OCI-LY7 (cell line): Measurements from ENCODE around the gene ADAM11. TPM values are rescaled to one million over a fixed set of nuclear protein-coding genes. Genes with fewer than 3 reads are reported as not detected.
A peak's percentile ranks its signal among the peaks of the same experiment; 100 is the strongest.

Experiments
- BruUV-seq: library from RNA; stranded (reverse); fragments of 400-500 nt; replicated peaks from 2 replicates; lab custom pipeline; 2021; lab: Mats Ljungman, UMichigan
- CTCF ChIA-PET: fragments of 300-600 bp; sonication (Branson Sonifier 250); formaldehyde crosslinking; loops from one replicate; lab custom pipeline; 2022; ENCODE audit warnings: antibody characterized with exemption; ENCODE audit not compliant: unreplicated experiment; lab: Charles Lee
- POLR2A ChIA-PET: fragments of 300-600 bp; sonication (Branson Sonifier 250); formaldehyde crosslinking; loops from one replicate; lab custom pipeline; 2022; ENCODE audit warnings: antibody characterized with exemption; lab: Charles Lee
- DNase-seq: peaks from one replicate; pipeline ENCODE4 v3.0.0-alpha.2; 2015; ENCODE audit warnings: low spot score
- H2AFZ ChIP-seq: fragments of 200-600 bp; sonication (generic), shearing (Covaris generic); 2 replicates; pipeline ENCODE4 v1.6.1; 2014; ENCODE audit warnings: mild to moderate bottlenecking, antibody characterized with exemption, low read length, moderate library complexity
- H3K27ac ChIP-seq: fragments of 200-600 bp; sonication (generic); 2 replicates; pipeline ENCODE4 v1.5.1; 2014; ENCODE audit warnings: mixed run types, low read depth, mild to moderate bottlenecking, moderate library complexity, low read length, inconsistent platforms; ENCODE audit not compliant: poor library complexity, severe bottlenecking
- H3K36me3 ChIP-seq: fragments of 200-600 bp; sonication (generic); 2 replicates; pipeline ENCODE4 v1.6.1; 2014; ENCODE audit warnings: mild to moderate bottlenecking, antibody characterized with exemption, low read length, moderate library complexity, mixed read lengths; ENCODE audit not compliant: insufficient read depth
- H3K4me1 ChIP-seq: fragments of 200-600 bp; sonication (generic); 2 replicates; pipeline ENCODE4 v1.5.1; 2014; ENCODE audit warnings: mild to moderate bottlenecking, low read length; ENCODE audit not compliant: insufficient read depth, poor library complexity, severe bottlenecking
- H3K4me2 ChIP-seq: fragments of 200-600 bp; sonication (generic); 2 replicates; pipeline ENCODE4 v1.6.1; 2014; ENCODE audit warnings: mild to moderate bottlenecking, low read length
- H3K4me3 ChIP-seq: fragments of 200-600 bp; sonication (generic); 2 replicates; pipeline ENCODE4 v1.5.1; 2014; ENCODE audit warnings: mild to moderate bottlenecking, low read depth, low read length; ENCODE audit not compliant: poor library complexity, severe bottlenecking
- H3K79me2 ChIP-seq: fragments of 200-600 bp; sonication (generic); 2 replicates; pipeline ENCODE4 v1.6.1; 2016; ENCODE audit warnings: low read depth, mild to moderate bottlenecking, low read length, moderate library complexity, mixed read lengths; ENCODE audit not compliant: insufficient read depth
- H3K9me2 ChIP-seq: fragments of 200-600 bp; sonication (generic); 2 replicates; pipeline ENCODE4 v1.6.1; 2016; ENCODE audit warnings: mild to moderate bottlenecking, low read length, mixed read lengths; ENCODE audit not compliant: insufficient read depth
- H3K9me3 ChIP-seq: fragments of 200-600 bp; sonication (generic); 2 replicates; pipeline ENCODE4 v1.6.1; 2014; ENCODE audit warnings: mild to moderate bottlenecking, mixed run types, low read length, mixed read lengths
- H4K20me1 ChIP-seq: fragments of 200-600 bp; sonication (generic); 2 replicates; pipeline ENCODE4 v1.6.1; 2014; ENCODE audit warnings: mild to moderate bottlenecking, antibody characterized with exemption, low read length, moderate library complexity, mixed read lengths; ENCODE audit not compliant: insufficient read depth
- CTCF ChIP-seq: fragments of 200-600 bp; sonication (generic); conservative IDR thresholded peaks from 2 replicates; pipeline ENCODE4 v1.5.1; 2014; ENCODE audit warnings: mild to moderate bottlenecking, antibody characterized with exemption, low read length, moderate library complexity, mixed read lengths
- EZH2phosphoT487 ChIP-seq: fragments of 200-600 bp; sonication (generic); IDR thresholded peaks from 2 replicates; pipeline ENCODE4 v1.6.1; 2018; ENCODE audit warnings: low read depth, borderline replicate concordance, mild to moderate bottlenecking, mixed run types, antibody characterized with exemption, low read length, moderate library complexity, mixed read lengths
- intact Hi-C: fragments of 100-400 bp; cut with micrococcal nuclease; formaldehyde crosslinking; loops from one replicate; pipeline ENCODE4 v1.10.0; 2022; ENCODE audit not compliant: unreplicated experiment
- total RNA-seq, 2 experiments: library from RNA; depleted of rRNA in 1 of 2; stranded (reverse); fragments of >200 nt in 1 of 2; shearing (Covaris generic) in 1 of 2; gene quantifications; 2 replicates each; pipeline ENCODE4 v1.2.3, GENCODE V29; 2014 to 2022

The ADAM11 gene
- total RNA-seq, 2 experiments from 2014 or later, result 1.1 to 3.3 TPM

- H3K4me3 ChIP-seq, result no peak overlapping the region
- ChIA-PET POLR2A (no interaction called here), CTCF (no interaction called here)
- H3K79me2 ChIP-seq, result no peaks in the 10 kb centered on the region
- intact Hi-C loops, result no loop called here
- BruUV-seq, result no TSS peak
- TF ChIP-seq CTCF, result no peak
- no peak for TF ChIP-seq EZH2phosphoT487
- no peaks in the 10 kb centered on the region for H3K9me3 ChIP-seq
- no peaks in the 10 kb centered on the region for H3K9me2 ChIP-seq
- no peaks in the 10 kb centered on the region for H3K36me3 ChIP-seq
- no peaks in the 10 kb centered on the region for H3K4me1 ChIP-seq
- no peak for DNase-seq
- H3K27ac ChIP-seq, result no peak overlapping the region
- H4K20me1 ChIP-seq, result no peaks in the 10 kb centered on the region
- H2AFZ ChIP-seq, result no peak overlapping the region
- no peak overlapping the region for H3K4me2 ChIP-seq
Measured at GRCh38 chr17:44766409-44767038, 7.7 kb downstream of the ADAM11 start.

- Histone ChIP-seq H3K9me2 (no peaks in the 10 kb centered on the region), H2AFZ (no peak overlapping the region), H3K4me3 (no peak overlapping the region), H3K36me3 (no peaks in the 10 kb centered on the region), H3K9me3 (no peaks in the 10 kb centered on the region), H3K4me2 (no peak overlapping the region), H4K20me1 (no peaks in the 10 kb centered on the region), H3K27ac (no peak overlapping the region), H3K79me2 (no peaks in the 10 kb centered on the region), H3K4me1 (no peaks in the 10 kb centered on the region)
- intact Hi-C loops, result no loop called here
- no TSS peak for BruUV-seq
- POLR2A ChIA-PET, result interaction anchor here (0.7 kb wide), 1 partner anchor 109 kb away, joined by 4 read pairs; no protein-coding TSS in a partner anchor
- CTCF ChIA-PET, result no interaction called here
- peak; percentile 25 for DNase-seq
- TF ChIP-seq CTCF, result no peak
- TF ChIP-seq EZH2phosphoT487, result no peak
Measured at GRCh38 chr17:44767493-44767892, 8.7 kb downstream of the ADAM11 start.

GRCh38 chr17:44768505-44769142 is 9.8 kb downstream of the ADAM11 start:
- no peak overlapping the region for H3K4me3 ChIP-seq
- no peaks in the 10 kb centered on the region for H3K9me3 ChIP-seq
- TF ChIP-seq CTCF (no peak), EZH2phosphoT487 (no peak)
- no peaks in the 10 kb centered on the region for H3K79me2 ChIP-seq
- DNase-seq, result no peak
- CTCF ChIA-PET, result no interaction called here
- H3K36me3 ChIP-seq, result no peaks in the 10 kb centered on the region
- no peaks in the 10 kb centered on the region for H4K20me1 ChIP-seq
- no TSS peak for BruUV-seq
- no peak overlapping the region for H2AFZ ChIP-seq
- H3K4me2 ChIP-seq, result no peak overlapping the region
- intact Hi-C loops, result no loop called here
- POLR2A ChIA-PET, result no interaction called here
- no peaks in the 10 kb centered on the region for H3K4me1 ChIP-seq
- no peaks in the 10 kb centered on the region for H3K9me2 ChIP-seq
- no peak overlapping the region for H3K27ac ChIP-seq
